Measurements from ENCODE around the gene EP400.

DNA sequence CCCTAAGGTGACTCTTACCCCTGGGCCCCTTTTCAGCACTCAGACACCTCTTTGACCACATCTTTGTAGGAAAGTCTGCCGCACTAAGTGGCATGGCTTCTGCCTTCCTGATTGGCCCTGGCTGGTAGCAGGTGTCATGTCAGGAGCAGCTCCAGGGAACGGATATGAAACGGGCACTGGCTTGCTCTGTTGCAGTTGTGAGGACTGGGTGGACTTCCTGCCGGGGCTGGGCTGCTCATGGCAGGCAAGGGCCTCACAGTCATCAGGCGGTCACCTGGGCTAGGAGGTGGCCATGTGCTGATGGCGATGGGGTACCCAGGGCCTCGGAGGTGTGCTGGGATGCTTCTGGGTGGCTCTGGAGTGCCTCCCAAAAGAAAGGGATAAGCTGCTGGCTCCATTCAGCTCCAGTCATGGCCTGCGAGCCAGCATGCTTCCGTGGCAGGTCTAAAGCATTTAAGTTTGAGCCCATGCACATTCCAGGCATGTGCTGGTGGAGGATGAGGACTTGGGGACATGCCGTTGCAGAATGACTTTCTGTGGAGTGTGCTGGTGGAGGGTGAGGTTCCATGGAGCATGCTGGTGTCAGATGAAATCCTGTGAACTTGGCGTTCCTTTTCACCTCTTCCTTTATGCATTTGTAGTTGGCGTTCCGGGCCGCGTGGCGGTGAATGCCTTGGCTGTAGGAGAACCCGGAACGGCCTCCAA, 77.2 kb downstream of the EP400 start:
- no peak for TF ChIP-seq CTCF (tag by site-specific recombination; IDR thresholded peaks at IDR 0.05)
- no peak for TF ChIP-seq ZNF324 (tag by site-specific recombination; IDR thresholded peaks at IDR 0.05)
- no peak for TF ChIP-seq ZNF10 (tag by site-specific recombination; IDR thresholded peaks at IDR 0.05)
- no peak for TF ChIP-seq ZNF664 (tag by site-specific recombination; IDR thresholded peaks at IDR 0.05)
- TF ChIP-seq, protein P1, sequence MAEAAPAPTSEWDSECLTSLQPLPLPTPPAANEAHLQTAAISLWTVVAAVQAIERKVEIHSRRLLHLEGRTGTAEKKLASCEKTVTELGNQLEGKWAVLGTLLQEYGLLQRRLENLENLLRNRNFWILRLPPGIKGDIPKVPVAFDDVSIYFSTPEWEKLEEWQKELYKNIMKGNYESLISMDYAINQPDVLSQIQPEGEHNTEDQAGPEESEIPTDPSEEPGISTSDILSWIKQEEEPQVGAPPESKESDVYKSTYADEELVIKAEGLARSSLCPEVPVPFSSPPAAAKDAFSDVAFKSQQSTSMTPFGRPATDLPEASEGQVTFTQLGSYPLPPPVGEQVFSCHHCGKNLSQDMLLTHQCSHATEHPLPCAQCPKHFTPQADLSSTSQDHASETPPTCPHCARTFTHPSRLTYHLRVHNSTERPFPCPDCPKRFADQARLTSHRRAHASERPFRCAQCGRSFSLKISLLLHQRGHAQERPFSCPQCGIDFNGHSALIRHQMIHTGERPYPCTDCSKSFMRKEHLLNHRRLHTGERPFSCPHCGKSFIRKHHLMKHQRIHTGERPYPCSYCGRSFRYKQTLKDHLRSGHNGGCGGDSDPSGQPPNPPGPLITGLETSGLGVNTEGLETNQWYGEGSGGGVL (tag by site-specific recombination; IDR thresholded peaks at IDR 0.05), result no peak
- TF ChIP-seq PRDM6 (tag by site-specific recombination; IDR thresholded peaks at IDR 0.05), result no peak
- TF ChIP-seq ZNF426 (tag by site-specific recombination; IDR thresholded peaks at IDR 0.05), result no peak
- no peak for TF ChIP-seq INSM2 (tag by site-specific recombination; IDR thresholded peaks at IDR 0.05)
- TF ChIP-seq ZNF350 (tag by site-specific recombination; IDR thresholded peaks at IDR 0.05), result no peak
- TF ChIP-seq ZNF274 (IDR thresholded peaks at IDR 0.05; ENCODE audit: low read length), result no peak
- no peak for TF ChIP-seq ZNF274 (tag by site-specific recombination; IDR thresholded peaks at IDR 0.05; ENCODE audit: borderline replicate concordance)
- no peak for TF ChIP-seq KLF7 (tag by site-specific recombination; IDR thresholded peaks at IDR 0.05; ENCODE audit: borderline replicate concordance)
- TF ChIP-seq, protein P2, sequence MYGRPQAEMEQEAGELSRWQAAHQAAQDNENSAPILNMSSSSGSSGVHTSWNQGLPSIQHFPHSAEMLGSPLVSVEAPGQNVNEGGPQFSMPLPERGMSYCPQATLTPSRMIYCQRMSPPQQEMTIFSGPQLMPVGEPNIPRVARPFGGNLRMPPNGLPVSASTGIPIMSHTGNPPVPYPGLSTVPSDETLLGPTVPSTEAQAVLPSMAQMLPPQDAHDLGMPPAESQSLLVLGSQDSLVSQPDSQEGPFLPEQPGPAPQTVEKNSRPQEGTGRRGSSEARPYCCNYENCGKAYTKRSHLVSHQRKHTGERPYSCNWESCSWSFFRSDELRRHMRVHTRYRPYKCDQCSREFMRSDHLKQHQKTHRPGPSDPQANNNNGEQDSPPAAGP (tag by site-specific recombination; IDR thresholded peaks at IDR 0.05), result no peak
- TF ChIP-seq GLIS2 (tag by site-specific recombination; IDR thresholded peaks at IDR 0.05), result no peak
- TF ChIP-seq ZNF24 (tag by site-specific recombination; IDR thresholded peaks at IDR 0.05), result no peak
